Right ventricle myocardium superior (tissue), 1 donor: Measurements from ENCODE around the gene UTS2R. TPM values are rescaled to one million over a fixed set of nuclear protein-coding genes. Genes with fewer than 3 reads are reported as not detected.
"Not testable (repeated sequence)": the region's sequence is repeated elsewhere in the genome, so short reads cannot be mapped to it uniquely, and the experiment has no call there.

Source experiments
- ATAC-seq: fragments of 200-7000 bp; cut with Tn5 transposase; one replicate; pipeline ENCODE4 v1.9.1; 2020; ENCODE audit warnings: mild to moderate bottlenecking; ENCODE audit not compliant: poor library complexity
- DNase-seq: peaks from one replicate; pipeline ENCODE4 v3.0.0-alpha.2; 2020
- intact Hi-C: fragments of 100-400 bp; cut with DNase I; formaldehyde crosslinking; loops from one replicate; pipeline ENCODE4 v1.11.2; 2022
- total RNA-seq: library from RNA; stranded (reverse); fragmentation: NEBNext Ultra II Directional; extraction: Animal tissue kit (Norgen Biotek cat#: 25700); gene quantifications from one replicate; pipeline ENCODE4 v1.2.1, GENCODE V29; 2021
- donor health status: DM: no; HTN: yes; CAD: no; lungs with severe emphysema.

The UTS2R gene
- total RNA-seq, 1 donor from 2014 or later = 0.81 TPM

- DNase-seq (peak; percentile 20), ATAC-seq (no peak)
- intact Hi-C loops = no loop called here
These were observed 22.3 kb upstream of the UTS2R start for GRCh38 chr17:82349287-82349701.

GRCh38 chr17:82350182-82351030 is 21.2 kb upstream of the UTS2R start:
- intact Hi-C loops = loop anchor here (5.0 to 10.0 kb wide), 2 partner anchors 202 to 424 kb away; no protein-coding TSS in a partner anchor
- no peak for ATAC-seq
- DNase-seq = peak; percentile 49

DNA sequence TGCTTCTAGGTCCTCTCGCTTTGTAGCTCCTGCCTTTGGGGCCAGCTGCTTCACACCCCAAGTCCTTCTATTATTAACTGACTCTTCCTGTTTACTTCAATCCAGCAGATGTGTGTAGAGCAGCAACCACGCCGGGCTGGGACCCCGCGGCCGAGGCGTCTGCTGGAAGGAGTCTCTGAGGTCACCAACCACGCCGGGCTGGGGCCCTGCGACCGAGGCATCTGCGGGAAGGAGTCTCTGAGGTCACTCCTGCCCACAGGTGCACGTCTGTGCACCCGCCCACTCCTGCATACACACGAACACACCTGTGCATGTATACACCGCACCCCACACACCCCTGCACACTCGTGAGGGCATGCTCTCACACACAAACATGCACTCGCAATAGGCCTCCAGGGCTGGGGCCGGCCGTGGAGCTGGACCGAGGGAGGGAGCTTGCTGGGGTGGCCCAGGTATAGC is 20.3 kb upstream of the UTS2R start:
- ATAC-seq = peak; percentile 35
- intact Hi-C loops = loop anchor here (5.0 to 10.0 kb wide), 2 partner anchors 201 to 424 kb away; no protein-coding TSS in a partner anchor
- DNase-seq = peak; percentile 39

- intact Hi-C loops = loop anchor here (1.0 to 10.0 kb wide), 3 partner anchors 62 to 423 kb away; no protein-coding TSS in a partner anchor
- DNase-seq (peak; percentile 89), ATAC-seq (peak; percentile 90)
These were observed 19.7 kb upstream of the UTS2R start for GRCh38 chr17:82351713-82352488.

GRCh38 chr17:82353484-82353883 is 18.1 kb upstream of the UTS2R start:
- intact Hi-C loops = loop anchor here (5.0 to 10.0 kb wide), 2 partner anchors 199 to 421 kb away; no protein-coding TSS in a partner anchor
- ATAC-seq (no peak), DNase-seq (no peak)

- no peak for ATAC-seq
- DNase-seq = no peak
- intact Hi-C loops = loop anchor here (5.0 to 10.0 kb wide), 2 partner anchors 197 to 420 kb away; no protein-coding TSS in a partner anchor
These were observed 16.7 kb upstream of the UTS2R start for GRCh38 chr17:82354804-82355308.

DNA sequence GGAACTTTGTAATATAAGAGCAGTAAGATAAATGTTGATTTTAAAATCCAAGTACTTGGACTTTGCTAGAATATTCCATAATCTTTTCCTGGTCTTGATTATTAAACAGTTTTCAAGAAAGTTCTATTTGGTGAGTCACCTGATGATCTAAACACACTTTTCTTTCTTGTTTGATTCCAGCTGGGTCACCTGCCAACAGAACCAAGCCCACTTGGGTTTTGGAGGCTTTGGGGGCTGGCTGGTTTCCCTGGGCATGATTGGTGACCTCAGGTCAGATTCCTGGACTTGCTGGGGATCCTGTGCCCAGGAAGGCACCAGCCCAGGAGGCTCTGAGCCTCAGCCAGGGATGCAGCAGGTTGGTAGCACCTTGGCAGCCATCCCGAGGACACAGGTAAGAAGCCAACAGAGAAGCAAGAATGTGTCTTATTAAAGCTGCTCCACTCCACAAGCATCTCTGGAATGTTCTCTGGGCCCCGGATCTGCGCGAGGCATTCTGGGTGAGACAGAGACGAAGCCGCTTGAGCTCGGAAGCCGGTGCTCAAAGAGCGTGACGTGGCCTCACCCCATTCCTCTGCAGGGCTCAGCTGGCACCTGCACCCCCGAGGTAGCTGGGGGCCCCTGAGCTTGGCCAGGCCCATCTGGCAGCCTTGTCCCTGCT is 15.7 kb upstream of the UTS2R start:
- DNase-seq (no peak), ATAC-seq (no peak)
- intact Hi-C loops = loop anchor here (10.0 kb wide), 1 partner anchor 419 kb away; no protein-coding TSS in a partner anchor

DNA sequence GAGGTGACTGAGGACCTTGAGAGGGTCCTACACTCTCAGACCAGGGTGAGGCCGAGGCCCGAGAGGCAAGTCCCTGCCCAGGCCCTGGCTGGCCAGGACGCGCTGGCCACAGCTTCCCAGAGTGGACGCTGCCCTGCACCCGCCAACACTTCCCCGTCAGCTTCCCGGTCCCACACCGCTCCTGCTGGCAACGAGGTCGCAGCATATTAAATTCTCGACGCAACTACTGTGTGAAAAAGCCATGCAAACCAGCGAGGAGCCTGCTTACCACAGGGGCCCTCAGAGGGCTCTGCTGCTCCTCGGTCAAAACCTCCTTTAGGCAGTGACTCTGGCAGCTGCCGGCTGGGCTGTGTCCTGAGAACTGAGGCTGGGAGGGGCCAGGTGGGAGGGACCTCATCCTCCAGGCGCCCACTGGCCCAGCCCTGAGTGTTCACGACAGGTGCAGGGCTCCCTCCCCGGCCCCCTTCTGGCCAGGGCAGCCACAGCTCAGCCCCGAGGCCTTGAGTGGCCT is 14.7 kb upstream of the UTS2R start:
- ATAC-seq = no peak
- no peak for DNase-seq
- intact Hi-C loops = loop anchor here (10.0 kb wide), 1 partner anchor 418 kb away; no protein-coding TSS in a partner anchor

DNA sequence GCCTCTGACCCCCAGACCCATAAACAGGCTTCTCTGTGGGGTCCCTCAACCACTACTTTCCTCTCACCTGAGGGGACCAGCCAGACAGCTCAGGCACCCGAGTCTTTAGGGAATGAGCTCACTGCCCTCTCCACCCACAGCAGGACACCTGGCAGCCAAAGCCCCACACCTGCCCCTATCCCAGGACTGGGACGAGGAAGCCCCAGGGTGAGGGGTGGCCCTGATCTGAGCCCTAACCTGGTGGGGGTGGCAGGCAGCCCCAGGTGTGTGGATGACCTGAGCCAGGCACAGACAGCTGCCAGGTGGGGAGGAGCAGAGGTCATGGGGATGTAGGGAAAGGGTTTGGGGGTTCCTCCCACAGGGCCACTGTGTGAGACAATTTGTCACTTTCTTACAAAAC is 14.2 kb upstream of the UTS2R start:
- intact Hi-C loops = loop anchor here (10.0 kb wide), 1 partner anchor 417 kb away; no protein-coding TSS in a partner anchor
- DNase-seq = no peak
- no peak for ATAC-seq

DNA sequence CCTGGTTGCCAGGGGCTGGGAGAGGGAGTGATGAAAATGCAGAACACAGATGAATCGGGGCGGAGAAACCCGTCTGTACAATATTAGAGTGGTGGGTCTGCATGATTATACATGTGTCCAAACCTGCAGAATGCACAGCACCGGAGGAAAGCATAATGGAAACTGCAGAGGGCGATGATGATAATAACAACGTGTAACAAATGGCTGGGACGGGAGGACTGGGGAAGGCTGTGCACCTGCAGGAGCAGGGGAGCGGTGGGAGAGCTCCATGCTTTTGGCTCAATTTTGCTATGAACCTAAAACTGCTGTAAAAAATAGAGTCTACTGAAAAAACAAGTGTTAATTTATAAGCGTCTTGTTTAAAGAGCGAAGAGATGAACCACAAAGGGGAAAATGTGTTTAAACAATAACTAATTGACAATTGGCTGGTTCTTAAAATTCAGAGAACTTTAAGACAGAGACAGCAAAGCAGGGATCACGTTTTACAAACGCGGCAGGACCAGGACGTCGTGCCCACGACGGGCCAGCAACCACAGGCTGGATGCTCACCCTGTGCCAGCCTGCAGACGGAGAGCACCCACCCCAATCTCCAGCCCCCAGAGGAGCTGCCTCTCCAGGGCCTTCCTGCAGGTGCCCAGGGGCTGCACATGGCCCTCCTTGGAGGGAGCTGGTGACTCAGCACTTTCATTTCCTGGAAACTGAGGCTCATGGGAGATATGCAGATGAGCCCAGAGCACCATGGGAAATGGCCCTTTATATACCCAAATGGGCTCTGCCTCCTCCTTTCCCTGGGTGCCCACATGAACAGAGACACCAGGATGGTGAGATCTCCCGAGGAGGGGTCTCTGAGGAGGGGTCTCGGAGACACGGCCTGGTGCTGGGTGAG is 12.9 kb upstream of the UTS2R start, which contains the start of gene TEX19:
TSS of gene TEX19 (plus strand) at position 783 of the 886 bp plus-strand sequence. CDS start 2,904 bp downstream, outside the sequence.
- intact Hi-C loops = loop anchor here (10.0 kb wide), 1 partner anchor 416 kb away; no protein-coding TSS in a partner anchor
- DNase-seq = no peak
- ATAC-seq = no peak

DNA sequence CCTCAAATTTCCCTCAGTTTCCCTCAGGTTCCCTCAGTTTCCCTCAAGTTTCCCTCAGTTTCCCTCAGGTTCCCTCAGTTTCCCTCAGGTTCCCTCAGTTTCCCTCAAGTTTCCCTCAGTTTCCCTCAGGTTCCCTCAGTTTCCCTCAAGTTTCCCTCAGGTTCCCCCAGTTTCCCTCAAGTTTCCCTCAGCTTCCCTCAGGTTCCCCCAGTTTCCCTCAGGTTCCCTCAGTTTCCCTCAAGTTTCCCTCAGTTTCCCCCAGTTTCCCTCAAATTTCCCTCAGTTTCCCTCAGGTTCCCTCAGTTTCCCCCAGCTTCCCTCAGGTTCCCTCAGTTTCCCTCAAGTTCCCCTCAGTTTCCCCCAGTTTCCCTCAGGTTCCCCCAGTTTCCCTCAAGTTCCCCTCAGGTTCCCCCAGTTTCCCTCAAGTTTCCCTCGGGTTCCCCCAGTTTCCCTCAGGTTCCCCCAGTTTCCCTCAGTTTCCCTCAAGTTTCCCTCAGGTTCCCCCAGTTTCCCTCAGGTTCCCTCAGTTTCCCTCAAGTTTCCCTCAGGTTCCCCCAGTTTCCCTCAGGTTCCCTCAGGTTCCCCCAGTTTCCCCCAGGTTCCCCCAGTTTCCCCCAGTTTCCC is 12.0 kb upstream of the UTS2R start:
- intact Hi-C loops = loop anchor here (10.0 kb wide), 1 partner anchor 415 kb away; no protein-coding TSS in a partner anchor
- ATAC-seq, DNase-seq: not testable (repeated sequence)

DNA sequence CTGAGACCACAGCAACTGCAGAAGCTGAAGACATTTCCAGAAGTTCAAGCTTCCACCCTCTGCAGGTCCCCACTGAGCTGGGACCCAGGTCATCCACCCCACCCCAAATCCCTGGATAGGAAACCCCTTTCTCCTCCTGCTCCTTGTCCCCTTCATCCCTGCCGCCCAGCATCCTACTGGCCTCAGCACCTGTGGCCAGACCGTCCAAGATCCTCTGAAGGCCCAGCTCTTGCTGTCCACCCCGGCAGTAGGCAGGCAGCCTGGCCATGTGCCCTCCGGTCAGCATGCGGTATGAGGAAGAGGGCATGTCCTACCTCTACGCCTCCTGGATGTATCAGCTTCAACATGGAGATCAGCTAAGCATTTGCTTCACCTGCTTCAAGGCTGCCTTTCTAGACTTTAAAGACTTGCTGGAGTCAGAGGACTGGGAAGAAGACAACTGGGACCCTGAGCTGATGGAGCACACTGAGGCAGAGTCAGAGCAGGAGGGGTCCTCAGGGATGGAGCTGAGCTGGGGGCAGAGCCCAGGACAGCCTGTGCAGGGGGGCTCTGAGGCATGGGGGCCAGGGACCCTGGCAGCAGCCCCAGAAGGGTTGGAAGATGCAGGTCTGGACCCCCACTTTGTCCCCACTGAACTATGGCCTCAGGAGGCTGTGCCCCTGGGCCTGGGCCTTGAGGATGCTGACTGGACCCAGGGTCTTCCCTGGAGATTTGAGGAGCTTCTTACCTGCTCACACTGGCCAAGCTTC is 9.5 kb upstream of the UTS2R start:
- intact Hi-C loops = no loop called here
- no peak for ATAC-seq

GRCh38 chr17:82365606-82366295 is 5.8 kb upstream of the UTS2R start:
- no peak for ATAC-seq
- intact Hi-C loops = no loop called here
- DNase-seq = no peak

More for the DNA sequence above, 9.5 kb upstream of the UTS2R start:
- no peak for DNase-seq

GRCh38 chr17:82366749-82367148 is 4.8 kb upstream of the UTS2R start:
- no peak for ATAC-seq
- intact Hi-C loops = no loop called here
- no peak for DNase-seq
